ENCODE data around the gene DDN. TPM values are rescaled to one million over a fixed set of nuclear protein-coding genes. Genes with fewer than 3 reads are reported as not detected.

DDN gene
- total and polyA plus RNA-seq, 12 donors = 0.19 to 1.4 (median 0.43) TPM

GRCh38 chr12:49008943-49009342, 9.8 kb upstream of the DDN start:
- ATAC-seq (no peak), DNase-seq (no peak)
- 84 to 90% methylated on average over 1 of the region's 1 CpG for WGBS, 2 donors
- Histone ChIP-seq H3K9me3 (no peaks in the 10 kb centered on the region), H3K27me3 (no peaks in the 10 kb centered on the region), H3K4me3 (no peak overlapping the region), H3K27ac (no peak overlapping the region), H3K4me1 (peaks cover 0 to 10% (median 0%) of the 10 kb centered on the region in 9 donors), H3K36me3 (peaks cover 0 to 87% (median 48%) of the 10 kb centered on the region in 9 donors)
- intact Hi-C loops (cut with DNase I) = no loop called here
- no peak for TF ChIP-seq CTCF (IDR thresholded peaks at IDR 0.05)

GRCh38 chr12:49000346-49000745, 1.2 kb upstream of the DDN start:
- no peaks in the 10 kb centered on the region for H3K9me3 ChIP-seq
- peaks cover 0 to 50% (median 29%) of the 10 kb centered on the region in 9 donors for H3K36me3 ChIP-seq
- peak overlapping the region in 2 of 10 donors; percentile 46 to 62 for H3K27ac ChIP-seq
- peaks cover 13 to 55% (median 35%) of the 10 kb centered on the region in 9 donors for H3K4me1 ChIP-seq
- no peak for ATAC-seq
- DNase-seq = no peak
- intact Hi-C loops (cut with DNase I) = no loop called here
- TF ChIP-seq CTCF (IDR thresholded peaks at IDR 0.05) = no peak
- H3K4me3 ChIP-seq = peak overlapping the region in 1 of 10 donors; percentile 48
- 88 to 92% methylated on average over 2 of the region's 2 CpGs for WGBS, 2 donors
- H3K27me3 ChIP-seq = peaks cover 4 to 61% (median 36%) of the 10 kb centered on the region in 7 donors

- Histone ChIP-seq H3K4me1 (peaks cover 13 to 64% (median 42%) of the 10 kb centered on the region in 9 donors), H3K27me3 (peaks cover 4 to 77% (median 52%) of the 10 kb centered on the region in 7 donors), H3K36me3 (peaks cover 0 to 35% (median 16%) of the 10 kb centered on the region in 9 donors), H3K4me3 (peak overlapping the region in 9 of 10 donors; percentile 35 to 56 (median 48)), H3K27ac (no peak overlapping the region), H3K9me3 (no peaks in the 10 kb centered on the region)
- 2% methylated on average over 42 to 48 of the region's 48 CpGs for WGBS, 2 donors
- intact Hi-C loops (cut with DNase I) = loop anchor here in 2 of 10 donors (5.0 to 10.0 kb wide), 2 partner anchors 144 to 146 kb away; partner anchors contain the start of gene DDX23 (in 2 of the 2)
- TF ChIP-seq CTCF (IDR thresholded peaks at IDR 0.05) = no peak
- DNase-seq (peak in 1 of 2 donors; percentile 22), ATAC-seq (peak in 1 of 8 donors; percentile 1)
Observed at GRCh38 chr12:48998497-48999353, 450 bp downstream of the DDN start.

- Histone ChIP-seq H3K36me3 (peaks cover 0 to 27% (median 10%) of the 10 kb centered on the region in 9 donors), H3K4me1 (peaks cover 13 to 64% (median 42%) of the 10 kb centered on the region in 9 donors), H3K27ac (no peak overlapping the region), H3K9me3 (no peaks in the 10 kb centered on the region), H3K27me3 (peaks cover 4 to 85% (median 57%) of the 10 kb centered on the region in 7 donors), H3K4me3 (peak overlapping the region in 9 of 10 donors; percentile 35 to 56 (median 54))
- DNase-seq (peak in 1 of 2 donors; percentile 34), ATAC-seq (peak in 2 of 8 donors; percentile 4 to 5)
- no peak for TF ChIP-seq CTCF (IDR thresholded peaks at IDR 0.05)
- 4 to 6% methylated on average over 52 to 57 of the region's 57 CpGs for WGBS, 2 donors
- intact Hi-C loops (cut with DNase I) = loop anchor here in 2 of 10 donors (5.0 to 10.0 kb wide), 2 partner anchors 143 to 146 kb away; partner anchors contain the start of gene DDX23 (in 2 of the 2)
Observed at GRCh38 chr12:48997719-48998496, 1.3 kb downstream of the DDN start.
